ENCODE data around the gene SPI1.

The SPI1 gene

DNA sequence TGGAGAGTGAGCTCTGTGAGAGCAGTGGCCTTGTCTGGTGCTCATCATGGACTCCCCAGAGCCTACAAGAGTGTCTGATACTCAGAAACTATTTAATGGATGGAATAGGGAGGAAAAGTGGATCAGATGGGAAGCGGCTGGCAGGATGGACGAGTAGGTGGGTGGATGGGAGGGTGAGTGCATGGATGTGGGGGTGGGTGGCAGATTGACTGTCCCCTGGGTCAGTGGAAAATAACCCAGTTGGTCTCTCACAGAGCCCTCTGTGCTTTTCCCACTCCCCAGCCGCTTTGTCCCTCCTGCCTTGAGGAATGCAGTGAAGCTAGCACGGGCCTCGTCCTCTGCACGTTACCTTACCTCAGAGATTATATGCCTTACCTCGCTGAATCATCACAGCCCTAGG lies 5.9 kb downstream of the SPI1 start:
- TF ChIP-seq, protein P1, sequence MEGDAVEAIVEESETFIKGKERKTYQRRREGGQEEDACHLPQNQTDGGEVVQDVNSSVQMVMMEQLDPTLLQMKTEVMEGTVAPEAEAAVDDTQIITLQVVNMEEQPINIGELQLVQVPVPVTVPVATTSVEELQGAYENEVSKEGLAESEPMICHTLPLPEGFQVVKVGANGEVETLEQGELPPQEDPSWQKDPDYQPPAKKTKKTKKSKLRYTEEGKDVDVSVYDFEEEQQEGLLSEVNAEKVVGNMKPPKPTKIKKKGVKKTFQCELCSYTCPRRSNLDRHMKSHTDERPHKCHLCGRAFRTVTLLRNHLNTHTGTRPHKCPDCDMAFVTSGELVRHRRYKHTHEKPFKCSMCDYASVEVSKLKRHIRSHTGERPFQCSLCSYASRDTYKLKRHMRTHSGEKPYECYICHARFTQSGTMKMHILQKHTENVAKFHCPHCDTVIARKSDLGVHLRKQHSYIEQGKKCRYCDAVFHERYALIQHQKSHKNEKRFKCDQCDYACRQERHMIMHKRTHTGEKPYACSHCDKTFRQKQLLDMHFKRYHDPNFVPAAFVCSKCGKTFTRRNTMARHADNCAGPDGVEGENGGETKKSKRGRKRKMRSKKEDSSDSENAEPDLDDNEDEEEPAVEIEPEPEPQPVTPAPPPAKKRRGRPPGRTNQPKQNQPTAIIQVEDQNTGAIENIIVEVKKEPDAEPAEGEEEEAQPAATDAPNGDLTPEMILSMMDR (IDR thresholded peaks at IDR 0.05), result no peak

DNA sequence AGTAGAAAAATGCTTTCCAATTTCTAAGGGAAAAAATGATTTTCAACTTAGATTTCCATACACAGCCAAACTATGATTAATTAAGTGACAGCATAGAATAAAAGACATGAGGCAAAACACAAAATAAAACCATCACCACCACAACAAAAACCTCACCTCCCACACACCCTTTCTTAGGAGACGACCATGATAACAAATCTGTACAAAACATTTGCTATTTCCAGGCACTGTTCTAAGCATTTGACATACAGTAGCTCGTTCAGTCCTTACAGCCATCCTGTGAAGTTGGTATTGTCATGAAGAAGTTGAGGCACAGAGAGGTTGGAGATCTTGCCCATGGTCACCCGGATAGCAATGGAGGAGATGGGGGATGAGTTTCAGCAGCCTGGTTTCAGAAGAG lies 8.7 kb downstream of the SPI1 start:
- TF ChIP-seq, protein P1 (IDR thresholded peaks at IDR 0.05), result no peak

DNA sequence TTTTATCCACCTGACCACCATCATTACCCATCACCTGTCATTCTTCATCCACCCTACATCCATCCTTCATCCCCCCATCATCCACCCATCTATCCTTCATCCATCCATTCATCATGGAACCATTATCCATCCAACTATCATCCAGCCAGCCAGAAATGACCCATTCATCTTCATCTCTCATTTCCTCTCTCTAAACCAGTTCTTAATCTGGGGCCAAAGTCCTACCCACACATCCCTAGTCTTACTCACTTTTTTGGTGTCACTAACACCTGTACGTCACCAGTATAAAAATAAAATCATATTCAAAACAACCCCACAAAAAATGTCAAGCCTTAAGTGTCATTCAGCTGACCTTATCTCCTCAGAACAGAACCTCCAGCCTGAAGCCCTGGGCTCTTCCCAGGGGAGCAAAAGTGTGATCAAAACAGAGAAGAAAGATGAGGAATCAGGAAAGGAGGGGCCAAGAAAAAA lies 12.3 kb downstream of the SPI1 start:
- TF ChIP-seq, protein P1 (IDR thresholded peaks at IDR 0.05), result no peak

DNA sequence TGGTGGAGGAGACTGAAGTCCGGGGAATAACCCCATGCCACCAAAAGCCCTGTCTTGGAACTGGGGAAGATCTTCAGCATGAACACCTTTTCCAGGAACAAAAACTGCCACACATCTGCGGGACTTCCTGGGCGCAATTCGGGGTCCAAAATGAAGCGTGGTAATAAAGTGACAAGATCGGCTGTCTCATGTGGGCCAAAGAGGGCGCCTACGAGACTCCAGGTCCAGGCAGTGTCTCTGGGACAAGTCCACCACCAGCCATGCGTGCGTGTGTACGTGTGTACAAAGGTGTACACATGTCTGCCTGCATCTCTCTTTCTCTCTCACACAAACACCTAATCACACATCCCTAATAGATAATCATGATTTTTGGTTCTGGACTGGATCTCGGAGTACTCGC lies 16.9 kb downstream of the SPI1 start:
- TF ChIP-seq, protein P1 (IDR thresholded peaks at IDR 0.05), result no peak

DNA sequence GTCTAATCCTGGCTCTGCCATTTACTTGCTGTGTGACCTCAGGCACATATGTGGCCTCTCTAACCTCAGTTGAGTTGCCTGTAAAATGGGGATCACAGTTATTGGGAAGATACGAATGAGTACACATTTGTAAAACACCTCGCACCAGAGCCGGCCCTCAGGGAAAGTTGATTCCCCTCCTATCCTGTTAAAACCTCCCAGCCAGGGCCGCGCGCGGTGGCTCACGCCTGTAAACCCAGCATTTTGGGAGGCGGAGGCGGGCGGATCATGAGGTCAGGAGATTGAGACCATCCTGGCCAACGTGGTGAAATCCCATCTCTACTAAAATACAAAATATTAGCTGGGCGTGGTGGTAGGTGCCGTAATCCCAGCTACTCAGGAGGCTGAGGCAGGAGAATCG lies 18.0 kb downstream of the SPI1 start:
- TF ChIP-seq, protein P1 (IDR thresholded peaks at IDR 0.05), result no peak

DNA sequence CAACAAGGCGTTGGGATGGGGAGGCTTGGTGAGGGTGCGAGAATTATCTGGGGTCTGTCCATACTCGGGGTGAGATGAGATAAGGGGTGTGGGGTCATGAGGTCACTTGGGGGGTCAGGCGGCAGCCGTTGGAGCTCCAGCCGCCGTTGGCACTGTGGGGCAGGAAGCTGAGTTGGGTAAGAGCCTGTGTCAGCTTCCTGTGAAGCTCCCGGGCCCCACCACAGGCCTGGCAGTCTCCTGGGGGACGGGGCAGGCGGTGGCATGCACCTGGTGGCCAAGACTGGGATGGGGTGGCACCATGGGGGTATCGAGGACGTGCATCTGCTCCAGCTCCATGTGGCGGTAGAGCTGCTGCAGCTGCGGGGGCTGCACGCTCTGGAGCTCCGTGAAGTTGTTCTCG lies 18.8 kb downstream of the SPI1 start:
- TF ChIP-seq, protein P1 (IDR thresholded peaks at IDR 0.05), result no peak

DNA sequence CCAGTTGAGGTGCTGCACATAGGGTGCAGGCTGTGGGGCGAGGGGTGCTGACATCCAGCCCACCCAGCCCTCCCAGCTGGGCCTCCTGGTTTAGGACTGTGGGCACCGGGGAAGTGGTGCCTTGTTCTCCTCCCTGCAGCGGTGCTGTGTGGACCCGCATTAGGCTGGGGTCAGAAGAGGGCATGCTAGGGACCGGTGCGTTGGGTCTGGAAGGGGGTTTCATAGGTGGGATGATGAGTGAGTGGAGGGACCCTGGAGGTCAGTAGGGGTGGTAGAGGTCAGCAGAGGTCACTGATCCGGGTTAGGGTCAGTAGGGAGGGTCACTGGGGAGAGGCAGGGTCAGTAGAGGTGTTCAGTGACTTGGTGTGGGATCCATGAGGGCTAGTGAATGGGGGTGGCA lies 19.2 kb downstream of the SPI1 start:
- TF ChIP-seq, protein P1 (IDR thresholded peaks at IDR 0.05), result no peak

DNA sequence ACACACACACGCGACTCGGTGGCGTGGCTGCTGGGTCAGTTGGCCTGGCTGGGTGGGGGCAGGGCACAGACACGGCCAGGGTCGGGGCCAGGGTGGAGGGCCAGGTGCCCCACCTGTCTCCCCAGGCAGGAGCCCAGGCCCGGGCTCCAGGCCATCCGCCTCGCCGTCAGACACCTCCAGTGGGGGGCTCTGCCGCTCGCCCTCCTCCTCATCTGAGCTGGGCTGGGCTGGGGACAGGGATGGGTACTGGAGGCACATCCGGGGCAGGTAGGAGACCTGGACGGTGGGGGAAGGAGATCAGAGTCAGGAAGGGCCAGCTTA lies 19.7 kb downstream of the SPI1 start:
- TF ChIP-seq, protein P1 (IDR thresholded peaks at IDR 0.05), result no peak

Measured in LNCAP (cell line).